Measurements from ENCODE around the gene GNGT2.

The GNGT2 gene

GRCh38 chr17:49195751-49196150 lies 14.6 kb downstream of the GNGT2 start:
- TF ChIP-seq MAX (IDR thresholded peaks at IDR 0.05) (no peak), EGR1 (IDR thresholded peaks at IDR 0.05) (no peak), TAF1 (IDR thresholded peaks at IDR 0.05; ENCODE audit: low read depth) (no peak), ZBTB7A (IDR thresholded peaks at IDR 0.05; ENCODE audit: low read depth) (no peak), NFIC (IDR thresholded peaks at IDR 0.05) (no peak), YY1 (IDR thresholded peaks at IDR 0.05; ENCODE audit: low read depth) (no peak)
- TF ChIP-seq, protein P1, sequence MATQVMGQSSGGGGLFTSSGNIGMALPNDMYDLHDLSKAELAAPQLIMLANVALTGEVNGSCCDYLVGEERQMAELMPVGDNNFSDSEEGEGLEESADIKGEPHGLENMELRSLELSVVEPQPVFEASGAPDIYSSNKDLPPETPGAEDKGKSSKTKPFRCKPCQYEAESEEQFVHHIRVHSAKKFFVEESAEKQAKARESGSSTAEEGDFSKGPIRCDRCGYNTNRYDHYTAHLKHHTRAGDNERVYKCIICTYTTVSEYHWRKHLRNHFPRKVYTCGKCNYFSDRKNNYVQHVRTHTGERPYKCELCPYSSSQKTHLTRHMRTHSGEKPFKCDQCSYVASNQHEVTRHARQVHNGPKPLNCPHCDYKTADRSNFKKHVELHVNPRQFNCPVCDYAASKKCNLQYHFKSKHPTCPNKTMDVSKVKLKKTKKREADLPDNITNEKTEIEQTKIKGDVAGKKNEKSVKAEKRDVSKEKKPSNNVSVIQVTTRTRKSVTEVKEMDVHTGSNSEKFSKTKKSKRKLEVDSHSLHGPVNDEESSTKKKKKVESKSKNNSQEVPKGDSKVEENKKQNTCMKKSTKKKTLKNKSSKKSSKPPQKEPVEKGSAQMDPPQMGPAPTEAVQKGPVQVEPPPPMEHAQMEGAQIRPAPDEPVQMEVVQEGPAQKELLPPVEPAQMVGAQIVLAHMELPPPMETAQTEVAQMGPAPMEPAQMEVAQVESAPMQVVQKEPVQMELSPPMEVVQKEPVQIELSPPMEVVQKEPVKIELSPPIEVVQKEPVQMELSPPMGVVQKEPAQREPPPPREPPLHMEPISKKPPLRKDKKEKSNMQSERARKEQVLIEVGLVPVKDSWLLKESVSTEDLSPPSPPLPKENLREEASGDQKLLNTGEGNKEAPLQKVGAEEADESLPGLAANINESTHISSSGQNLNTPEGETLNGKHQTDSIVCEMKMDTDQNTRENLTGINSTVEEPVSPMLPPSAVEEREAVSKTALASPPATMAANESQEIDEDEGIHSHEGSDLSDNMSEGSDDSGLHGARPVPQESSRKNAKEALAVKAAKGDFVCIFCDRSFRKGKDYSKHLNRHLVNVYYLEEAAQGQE (IDR thresholded peaks at IDR 0.05; ENCODE audit: low read depth) = no peak

GRCh38 chr17:49194297-49194607 lies 16.1 kb downstream of the GNGT2 start:
- TF ChIP-seq YY1 (IDR thresholded peaks at IDR 0.05; ENCODE audit: low read depth) (no peak), FOXM1 (IDR thresholded peaks at IDR 0.05; ENCODE audit: borderline replicate concordance, low read depth) (no peak), USF1 (IDR thresholded peaks at IDR 0.05) (no peak), CREB1 (IDR thresholded peaks at IDR 0.05; ENCODE audit: low read depth) (no peak), TAF1 (IDR thresholded peaks at IDR 0.05; ENCODE audit: low read depth) (no peak), TCF12 (IDR thresholded peaks at IDR 0.05; ENCODE audit: low read depth) (no peak), RAD21 (IDR thresholded peaks at IDR 0.05; ENCODE audit: low read depth) (no peak), NFIC (IDR thresholded peaks at IDR 0.05) (no peak), CEBPB (IDR thresholded peaks at IDR 0.05) (no peak), TEAD4 (IDR thresholded peaks at IDR 0.05) (no peak), ZBTB7A (IDR thresholded peaks at IDR 0.05; ENCODE audit: low read depth) (no peak), EGR1 (IDR thresholded peaks at IDR 0.05) (no peak), MAX (IDR thresholded peaks at IDR 0.05) (no peak), EP300 (IDR thresholded peaks at IDR 0.05; ENCODE audit: borderline replicate concordance) (no peak)
- TF ChIP-seq, protein P1 (IDR thresholded peaks at IDR 0.05; ENCODE audit: low read depth) = no peak

DNA sequence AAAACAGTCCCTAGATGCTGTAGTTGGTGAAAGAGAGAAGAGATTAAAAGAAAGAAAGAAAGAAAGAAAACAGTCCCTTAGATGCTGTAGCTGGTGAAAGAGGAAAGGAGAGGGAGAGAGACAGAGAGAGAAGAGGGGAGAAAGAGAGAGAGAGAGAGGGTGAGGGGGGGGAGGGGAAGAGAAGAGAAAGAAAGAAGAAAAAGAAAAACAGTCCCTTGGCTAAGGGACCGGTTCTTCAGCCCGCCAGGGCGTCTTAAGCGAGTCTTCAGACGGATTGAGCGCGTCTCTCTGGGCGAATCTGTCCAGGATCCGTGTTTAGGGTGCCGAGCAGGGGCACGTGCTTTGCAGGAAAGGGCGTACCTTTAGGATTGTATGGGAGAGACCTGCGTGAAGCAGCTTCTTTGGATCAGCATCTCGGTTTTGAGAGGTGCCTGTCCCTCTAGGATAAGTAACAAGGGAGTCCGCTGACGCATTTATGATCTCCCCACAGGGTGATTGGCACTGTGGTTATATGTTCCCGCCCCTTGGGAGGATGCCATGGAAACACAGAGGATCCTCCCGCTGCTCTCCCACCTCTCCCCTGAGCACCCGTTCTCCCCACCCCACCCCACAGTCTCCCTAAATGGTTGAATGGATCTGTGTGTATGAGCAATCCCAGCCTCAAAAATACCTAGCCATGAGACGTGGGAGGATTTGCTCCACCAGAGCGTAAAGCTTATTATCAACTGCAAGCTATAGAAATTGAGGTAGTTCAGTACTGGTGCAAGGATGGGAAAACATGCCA lies 16.7 kb downstream of the GNGT2 start:
- TF ChIP-seq TEAD4 (IDR thresholded peaks at IDR 0.05) = peak; percentile 46
- TF ChIP-seq USF1 (IDR thresholded peaks at IDR 0.05) = peak; percentile 65
- no peak; the same call in 1 of the 2 replicates for TF ChIP-seq NFIC (IDR thresholded peaks at IDR 0.05)
- peak; percentile 67 for TF ChIP-seq MAX (IDR thresholded peaks at IDR 0.05)
- TF ChIP-seq FOXM1 (IDR thresholded peaks at IDR 0.05; ENCODE audit: borderline replicate concordance, low read depth) = no peak
- TF ChIP-seq TCF12 (IDR thresholded peaks at IDR 0.05; ENCODE audit: low read depth) = peak; percentile 38; the same call in 1 of the 2 replicates
- peak; percentile 95 for TF ChIP-seq EGR1 (IDR thresholded peaks at IDR 0.05)
- 0 out of 2 replicates have a peak, but pooled peaks have one; percentile 28 for TF ChIP-seq CREB1 (IDR thresholded peaks at IDR 0.05; ENCODE audit: low read depth)

GRCh38 chr17:49191917-49192741 lies 18.2 kb downstream of the GNGT2 start:
- peak; percentile 25; the same call in 1 of the 2 replicates for TF ChIP-seq NFIC (IDR thresholded peaks at IDR 0.05)
- TF ChIP-seq ZBTB7A (IDR thresholded peaks at IDR 0.05; ENCODE audit: low read depth) = 0 out of 2 replicates have a peak, but pooled peaks have one; percentile 5
- TF ChIP-seq CEBPB (IDR thresholded peaks at IDR 0.05) = peak; percentile 59
- no peak; the same call in 1 of the 2 replicates for TF ChIP-seq EP300 (IDR thresholded peaks at IDR 0.05; ENCODE audit: borderline replicate concordance)
- TF ChIP-seq TCF12 (IDR thresholded peaks at IDR 0.05; ENCODE audit: low read depth) = no peak; the same call in 1 of the 2 replicates
- TF ChIP-seq, protein P1 (IDR thresholded peaks at IDR 0.05; ENCODE audit: low read depth) = no peak
- TF ChIP-seq EGR1 (IDR thresholded peaks at IDR 0.05) = no peak
- TF ChIP-seq TEAD4 (IDR thresholded peaks at IDR 0.05) = peak; percentile 93
- TF ChIP-seq USF1 (IDR thresholded peaks at IDR 0.05) = no peak; the same call in 1 of the 2 replicates
- peak; percentile 98 for TF ChIP-seq MAX (IDR thresholded peaks at IDR 0.05)
- TF ChIP-seq TAF1 (IDR thresholded peaks at IDR 0.05; ENCODE audit: low read depth) = peak; percentile 44
- 0 out of 2 replicates have a peak, but pooled peaks have one; percentile 1 for TF ChIP-seq RAD21 (IDR thresholded peaks at IDR 0.05; ENCODE audit: low read depth)
- TF ChIP-seq YY1 (IDR thresholded peaks at IDR 0.05; ENCODE audit: low read depth) = peak; percentile 56
- TF ChIP-seq CREB1 (IDR thresholded peaks at IDR 0.05; ENCODE audit: low read depth) = no peak
- TF ChIP-seq FOXM1 (IDR thresholded peaks at IDR 0.05; ENCODE audit: borderline replicate concordance, low read depth) = no peak
